Endothelial cell of umbilical vein (primary cell): ENCODE data around the gene AMFR.
"Not testable (repeated sequence)": the region's sequence is repeated elsewhere in the genome, so short reads cannot be mapped to it uniquely, and the experiment has no call there.

Source experiments
- EZH2 ChIP-seq: IDR thresholded peaks from 2 replicates; pipeline ENCODE4 v1.6.1; 2012; ENCODE audit warnings: borderline replicate concordance, low read depth, mild to moderate bottlenecking, moderate library complexity, low read length, inconsistent platforms; ENCODE audit not compliant: severe bottlenecking
- FOS ChIP-seq: IDR thresholded peaks from 2 replicates; pipeline ENCODE4 v1.6.1; 2011; ENCODE audit warnings: mild to moderate bottlenecking, low read length, moderate library complexity, borderline replicate concordance; ENCODE audit not compliant: insufficient read depth
- MYC ChIP-seq: IDR thresholded peaks from one replicate; pipeline ENCODE4 v1.6.1; 2011; ENCODE audit warnings: mild to moderate bottlenecking, low read depth, low read length
- POLR2A ChIP-seq: IDR thresholded peaks from 2 replicates; pipeline ENCODE4 v1.6.1; 2012; ENCODE audit warnings: low read depth, mild to moderate bottlenecking, control low read depth, low read length
- POLR2AphosphoS5 ChIP-seq: IDR thresholded peaks from 2 replicates; pipeline ENCODE4 v1.6.1; 2012; ENCODE audit warnings: low read depth, mild to moderate bottlenecking, control low read depth, low read length, moderate library complexity; ENCODE audit not compliant: insufficient read depth
- TF ChIP-seq, protein P1 (sequence below): IDR thresholded peaks from 2 replicates; pipeline ENCODE4 v1.6.1; 2011; ENCODE audit not compliant: insufficient read depth, insufficient read length
- TF ChIP-seq, protein P2 (sequence below), 2 donors: IDR thresholded peaks; 1 replicate in 1 of 2; 2 replicates in 1 of 2; pipeline ENCODE4 v1.5.1; 2011; ENCODE audit warnings: low read length in 2 of 2, mild to moderate bottlenecking in 2 of 2, moderate library complexity in 2 of 2, control low read depth in 1 of 2, inconsistent platforms in 1 of 2, low read depth in 1 of 2; ENCODE audit not compliant: insufficient read depth in 1 of 2; ENCODE audit errors: extremely low read depth in 1 of 2

DNA sequence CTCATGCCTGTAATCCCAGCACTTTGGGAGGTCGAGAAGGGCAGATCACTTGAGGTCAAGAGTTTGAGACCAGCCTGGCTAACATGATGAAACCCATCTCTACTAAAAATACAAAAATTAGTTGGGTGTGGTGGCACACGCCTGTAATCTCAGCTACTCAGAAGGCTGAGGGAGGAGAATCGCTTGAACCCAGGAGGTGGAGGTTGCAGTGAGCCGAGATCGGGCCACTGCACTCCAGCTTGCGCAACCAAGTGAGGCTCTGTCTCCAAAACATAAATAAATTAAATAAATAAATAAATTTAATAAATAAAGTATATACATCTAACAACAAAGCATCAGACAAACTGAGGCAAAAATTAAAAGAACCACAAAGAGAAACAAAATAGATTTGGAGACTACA, 49.6 kb downstream of the AMFR start:
- TF ChIP-seq EZH2, POLR2AphosphoS5, POLR2A, MYC, FOS: not testable (repeated sequence)
- TF ChIP-seq, protein P1, sequence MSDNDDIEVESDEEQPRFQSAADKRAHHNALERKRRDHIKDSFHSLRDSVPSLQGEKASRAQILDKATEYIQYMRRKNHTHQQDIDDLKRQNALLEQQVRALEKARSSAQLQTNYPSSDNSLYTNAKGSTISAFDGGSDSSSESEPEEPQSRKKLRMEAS = not testable (repeated sequence)
- TF ChIP-seq, protein P2, sequence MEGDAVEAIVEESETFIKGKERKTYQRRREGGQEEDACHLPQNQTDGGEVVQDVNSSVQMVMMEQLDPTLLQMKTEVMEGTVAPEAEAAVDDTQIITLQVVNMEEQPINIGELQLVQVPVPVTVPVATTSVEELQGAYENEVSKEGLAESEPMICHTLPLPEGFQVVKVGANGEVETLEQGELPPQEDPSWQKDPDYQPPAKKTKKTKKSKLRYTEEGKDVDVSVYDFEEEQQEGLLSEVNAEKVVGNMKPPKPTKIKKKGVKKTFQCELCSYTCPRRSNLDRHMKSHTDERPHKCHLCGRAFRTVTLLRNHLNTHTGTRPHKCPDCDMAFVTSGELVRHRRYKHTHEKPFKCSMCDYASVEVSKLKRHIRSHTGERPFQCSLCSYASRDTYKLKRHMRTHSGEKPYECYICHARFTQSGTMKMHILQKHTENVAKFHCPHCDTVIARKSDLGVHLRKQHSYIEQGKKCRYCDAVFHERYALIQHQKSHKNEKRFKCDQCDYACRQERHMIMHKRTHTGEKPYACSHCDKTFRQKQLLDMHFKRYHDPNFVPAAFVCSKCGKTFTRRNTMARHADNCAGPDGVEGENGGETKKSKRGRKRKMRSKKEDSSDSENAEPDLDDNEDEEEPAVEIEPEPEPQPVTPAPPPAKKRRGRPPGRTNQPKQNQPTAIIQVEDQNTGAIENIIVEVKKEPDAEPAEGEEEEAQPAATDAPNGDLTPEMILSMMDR (IDR thresholded peaks at IDR 0.05; ENCODE audit: extremely low read depth in 1 of 2, insufficient read depth in 1 of 2, low read depth in 1 of 2, low read length in 2 of 2) = not testable (repeated sequence)
